Hematopoietic multipotent progenitor cell treated with erythropoietin and hydrocortisone succinate and interleukin-3 and kit ligand, for 17 days (in vitro differentiated cells): ENCODE data around the gene CLTC.

Source experiments
- DNase-seq: peaks from one replicate; pipeline ENCODE4 v3.0.0-alpha.2; 2015; ENCODE audit warnings: low spot score

Gene CLTC

GRCh38 chr17:59727817-59728533 lies 108.3 kb downstream of the CLTC start:
- DNase-seq = no peak

- DNase-seq = no peak
Measured at GRCh38 chr17:59730268-59730834, 110.7 kb downstream of the CLTC start.

DNA sequence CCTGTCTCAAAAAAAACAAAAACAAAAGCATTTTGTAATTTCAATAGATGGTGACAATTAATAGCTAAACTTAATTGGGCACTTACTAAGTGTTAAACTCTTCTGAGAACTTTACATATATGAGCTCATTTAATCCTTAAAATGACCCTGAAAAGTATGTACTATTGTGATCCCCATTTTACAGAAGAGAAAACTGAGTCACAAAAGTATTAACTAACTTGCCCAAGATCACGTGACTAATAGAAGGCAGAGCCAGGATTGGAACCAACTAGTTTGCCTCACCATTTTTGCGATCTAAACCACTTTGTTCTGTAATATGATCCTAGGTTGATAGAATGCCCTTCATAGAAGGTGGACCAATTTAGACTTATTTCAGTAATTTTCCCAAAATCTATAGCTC lies 114.0 kb downstream of the CLTC start:
- no peak for DNase-seq

DNA sequence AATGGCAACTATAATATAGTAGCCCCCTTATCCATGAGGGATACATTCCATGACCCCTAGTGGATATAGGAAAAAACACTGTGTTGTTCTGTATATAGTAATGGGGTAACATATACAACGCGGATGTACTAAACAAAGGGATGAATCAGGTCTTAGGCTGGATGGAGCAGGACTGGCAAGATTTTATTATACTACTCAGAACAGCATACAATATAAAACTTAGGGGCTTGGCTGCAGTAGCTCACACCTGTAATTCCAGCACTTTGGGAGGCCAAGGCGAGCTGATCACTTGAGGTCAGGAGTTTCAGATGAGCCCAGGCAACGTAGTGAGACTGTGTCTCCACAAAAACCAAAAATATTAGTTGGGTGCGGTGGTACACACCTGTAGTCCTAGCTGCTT lies 114.5 kb downstream of the CLTC start:
- DNase-seq = no peak

- no peak for DNase-seq
Measured at GRCh38 chr17:59737324-59737723, 117.6 kb downstream of the CLTC start.

- DNase-seq = no peak
Measured at GRCh38 chr17:59743842-59744241, 124.1 kb downstream of the CLTC start.

DNA sequence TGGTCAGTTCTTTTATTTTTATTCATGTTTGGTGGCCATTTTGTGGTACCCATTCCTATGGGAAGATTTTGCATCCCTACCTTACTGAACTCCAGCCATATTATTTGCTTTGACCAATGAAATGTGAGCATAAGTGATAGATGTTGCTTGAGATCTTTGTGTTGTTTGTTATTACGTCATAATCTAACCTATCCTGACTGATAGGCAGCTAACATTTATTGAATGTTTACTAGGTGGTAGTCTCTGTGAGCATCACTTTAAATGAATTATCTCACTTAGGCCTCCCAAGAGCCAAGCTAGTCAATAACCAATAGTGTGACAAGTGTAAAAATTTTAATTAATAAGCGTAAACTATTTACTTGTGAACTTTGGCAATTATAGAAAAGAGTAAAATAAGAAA lies 125.3 kb downstream of the CLTC start:
- no peak for DNase-seq
